K562 (cell line): ENCODE data around the gene DYNLL1. TPM values are rescaled to one million over a fixed set of nuclear protein-coding genes. Genes with fewer than 3 reads are reported as not detected.

Experiments
- ATAC-seq: fragments of 200-7000 bp; cut with Tn5 transposase; 3 replicates; pipeline ENCODE4 v1.9.1; 2020; ENCODE audit warnings: moderate library complexity
- BruUV-seq: library from RNA; stranded (reverse); fragments of 400-500 nt; replicated peaks from 2 replicates; lab custom pipeline; 2021; lab: Mats Ljungman, UMichigan
- CTCF ChIA-PET: fragments of 300-600 bp; formaldehyde crosslinking; extraction: SDS; loops from one replicate; lab custom pipeline; 2021; ENCODE audit warnings: low intra/inter-chr PET ratio; lab: Yijun Ruan, JAX
- POLR2A ChIA-PET: fragments of 300-600, 350-650 bp; sonication (Branson Sonifier 250); formaldehyde crosslinking; extraction: SDS; loops from one replicate; lab custom pipeline; 2021; ENCODE audit warnings: antibody characterized with exemption, inconsistent platforms; lab: Yijun Ruan, JAX
- DNase-seq, 4 experiments: peaks; one replicate each; pipeline versions ENCODE4 v3.0.0 to v3.0.0-alpha.2; 2011 to 2018; ENCODE audit warnings: low spot score in 3 of 4, mixed read lengths in 3 of 4; ENCODE audit errors: extremely low read depth in 1 of 4
- FAIRE-seq: peaks from 2 replicates; lab custom pipeline; 2011; peaks lifted over from hg19 to GRCh38; lab: Jason Lieb, UNC
- H2AFZ ChIP-seq: 2 replicates; pipeline ENCODE4 v1.6.0; 2011; ENCODE audit warnings: low read depth, low read length, control low read depth, inconsistent platforms
- H3K27ac ChIP-seq: fragments of 200-600 bp; 3 replicates; pipeline ENCODE4 v1.8.0; 2011; ENCODE audit warnings: low read depth, mild to moderate bottlenecking, control low read depth, inconsistent platforms, low read length, moderate library complexity, mixed read lengths; ENCODE audit errors: extremely low read depth
- H3K27me3 ChIP-seq, 2 experiments: fragments of 300-600 bp in 1 of 2; 2 replicates in 1 of 2; 3 replicates in 1 of 2; pipeline versions ENCODE4 v1.6.0 to v1.8.0; 2011; ENCODE audit warnings: inconsistent platforms in 2 of 2, low read length in 2 of 2, mild to moderate bottlenecking in 1 of 2, mixed read lengths in 1 of 2, moderate library complexity in 1 of 2; ENCODE audit not compliant: control insufficient read depth in 2 of 2, insufficient read depth in 2 of 2
- H3K36me3 ChIP-seq: fragments of 300-600 bp; 3 replicates; pipeline ENCODE4 v1.8.0; 2011; ENCODE audit warnings: mild to moderate bottlenecking, low read length, inconsistent platforms; ENCODE audit not compliant: control insufficient read depth, insufficient read depth
- H3K4me1 ChIP-seq, 2 experiments: fragments of 200-600 bp in 1 of 2; replicated peaks in 1 of 2; 2 replicates in 1 of 2; 3 replicates in 1 of 2; pipeline versions ENCODE4 v1.5.1 to v1.8.0; 2011; ENCODE audit warnings: inconsistent platforms in 2 of 2, low read length in 2 of 2, mild to moderate bottlenecking in 1 of 2, mixed read lengths in 1 of 2, moderate library complexity in 1 of 2; ENCODE audit not compliant: control insufficient read depth in 2 of 2, insufficient read depth in 2 of 2
- H3K4me2 ChIP-seq: 2 replicates; pipeline ENCODE4 v1.6.1; 2011; ENCODE audit warnings: low read length, control low read depth, inconsistent platforms, mixed read lengths; ENCODE audit not compliant: insufficient read depth
- H3K4me3 ChIP-seq: fragments of 200-600 bp; sonication (generic), shearing (Covaris generic); 2 replicates; pipeline ENCODE4 v1.5.1; 2016; ENCODE audit warnings: control low read depth, inconsistent platforms
- H3K79me2 ChIP-seq: fragments of 200-600 bp; 3 replicates; pipeline ENCODE4 v1.8.0; 2011; ENCODE audit warnings: low read length, inconsistent platforms; ENCODE audit not compliant: control insufficient read depth, insufficient read depth
- H3K9ac ChIP-seq, 2 experiments: 2 replicates each; pipeline versions ENCODE4 v1.6.0 to v1.6.1; 2011; ENCODE audit warnings: low read depth in 2 of 2, low read length in 2 of 2, control low read depth in 1 of 2, inconsistent platforms in 1 of 2, mild to moderate bottlenecking in 1 of 2, mixed read lengths in 1 of 2; ENCODE audit not compliant: insufficient read depth in 1 of 2
- H3K9me1 ChIP-seq: one replicate; pipeline ENCODE4 v1.6.0; 2011; ENCODE audit warnings: inconsistent platforms, mild to moderate bottlenecking, low read length, moderate library complexity; ENCODE audit not compliant: control insufficient read depth, insufficient read depth
- H3K9me3 ChIP-seq: replicated peaks from 2 replicates; pipeline ENCODE4 v1.5.1; 2011; ENCODE audit warnings: low read depth, low read length, inconsistent platforms; ENCODE audit not compliant: control insufficient read depth, insufficient read depth
- H4K20me1 ChIP-seq: replicated peaks from 2 replicates; pipeline ENCODE4 v1.6.1; 2011; ENCODE audit warnings: low read length, inconsistent platforms, mixed read lengths; ENCODE audit not compliant: control insufficient read depth, insufficient read depth
- NFIX ChIP-seq: fragments of 250-450 bp; sonication (Bioruptor Pico); IDR thresholded peaks from 2 replicates; pipeline ENCODE4 v1.4.0; 2020; ENCODE audit warnings: low read depth, mild to moderate bottlenecking, moderate library complexity
- PHTF2 ChIP-seq: fragments of 250-450 bp; sonication (Bioruptor Pico); IDR thresholded peaks from 2 replicates; pipeline ENCODE4 v1.5.0; 2021; ENCODE audit warnings: mild to moderate bottlenecking
- RBM25 ChIP-seq: fragments of 200-400 bp; formaldehyde crosslinking; IDR thresholded peaks from 2 replicates; pipeline ENCODE4 v1.6.1; 2018; ENCODE audit warnings: low read length, low read depth, moderate library complexity; ENCODE audit not compliant: severe bottlenecking
- SOX6 ChIP-seq: fragments of 450-650 bp; IDR thresholded peaks from 2 replicates; pipeline ENCODE4 v1.6.1; 2014; ENCODE audit warnings: mild to moderate bottlenecking
- ZBTB17 ChIP-seq: fragments of 450-650 bp; formaldehyde crosslinking; IDR thresholded peaks from 2 replicates; pipeline ENCODE4 v1.4.0; 2020; ENCODE audit warnings: mild to moderate bottlenecking
- ZFP36 ChIP-seq: fragments of 150-350 bp; IDR thresholded peaks from 2 replicates; pipeline ENCODE4 v1.6.1; 2018; ENCODE audit warnings: low read length, low read depth; ENCODE audit not compliant: partially characterized antibody
- ZNF124 ChIP-seq: sonication (generic); formaldehyde crosslinking; IDR thresholded peaks from 2 replicates; pipeline ENCODE4 v1.8.1; 2022; ENCODE audit warnings: missing genetic modification reagents
- ZNF3 ChIP-seq: fragments of 250-450 bp; sonication (Bioruptor Pico); IDR thresholded peaks from 2 replicates; pipeline ENCODE4 v1.5.0; 2021; ENCODE audit warnings: mild to moderate bottlenecking, moderate library complexity
- WGBS: fragments of 100-300 bp; shearing (Covaris generic); methylation state at CpG from one replicate; pipeline ENCODE4 v1.1.6; 2016; ENCODE audit warnings: low coverage, mixed read lengths; ENCODE audit not compliant: insufficient coverage; ENCODE audit errors: missing lambda C conversion rate; 5-methylcytosine and 5-hydroxymethylcytosine counted together
- in situ Hi-C: fragments of 300-500 bp; cut with MboI; formaldehyde crosslinking; loops from 4 replicates; pipeline ENCODE4 v1.15.0; 2018; ENCODE audit warnings: inconsistent platforms, mixed read lengths
- intact Hi-C: fragments of 100-400 bp; cut with micrococcal nuclease; formaldehyde crosslinking; loops from 2 replicates; pipeline ENCODE4 v1.14.2; 2022
- polyA plus RNA-seq, 8 experiments: library from polyadenylated mRNA; depleted of rRNA in 4 of 8; stranded (reverse) in 5 of 8; unstranded in 3 of 8; fragments of >200 nt; fragmentation: Nextera tagmentation in 2 of 8; fragmentation: Illumina TruSeq in 1 of 8; extraction: Ambion mirVana in 2 of 8; extraction: Trizol in 1 of 8; gene quantifications; 2 replicates each; pipeline versions ENCODE4 v1.2.1 to v1.2.3, GENCODE V29; 2011 to 2014; ENCODE audit warnings: inconsistent platforms in 1 of 8, missing spikeins in 1 of 8
- total RNA-seq, 7 experiments: library from RNA; depleted of rRNA in 6 of 7; stranded (reverse); fragments of >200 nt in 6 of 7; fragmentation: Illumina TruSeq in 2 of 7; extraction: Trizol in 2 of 7; gene quantifications; 2 replicates each; pipeline versions ENCODE4 v1.2.1 to v1.2.3, GENCODE V29; 2011 to 2021; ENCODE audit warnings: low replicate concordance in 1 of 7

DYNLL1 gene
- total and polyA plus RNA-seq, 9 of the 15 experiments (the other 6 are each of a cell fraction or from before 2014, with no cell fraction given), result 303 to 1,112 (median 468) TPM

GRCh38 chr12:120475643-120476042, 20.3 kb upstream of the DYNLL1 start:
- no peak for ATAC-seq
- Histone ChIP-seq H3K27ac (no peak overlapping the region), H3K27me3 (no peaks in the 10 kb centered on the region), H3K9ac (no peak overlapping the region), H3K36me3 (peaks cover 3% of the 10 kb centered on the region; the same call in 2 of the 3 replicates), H3K9me3 (no peaks in the 10 kb centered on the region), H3K4me2 (no peak overlapping the region), H3K79me2 (peaks cover 53% of the 10 kb centered on the region), H3K4me3 (no peak overlapping the region), H2AFZ (no peak overlapping the region), H3K9me1 (peaks cover 5% of the 10 kb centered on the region), H4K20me1 (no peaks in the 10 kb centered on the region), H3K4me1 (peaks cover 23 to 44% of the 10 kb centered on the region in 2 experiments)
- WGBS, result 50% methylated on average over 1 of the region's 1 CpG
- in situ Hi-C loops, result no loop called here
- no peak for FAIRE-seq
- ChIA-PET CTCF (no interaction called here), POLR2A (interaction anchor here (2.1 to 2.9 kb wide), 5 partner anchors 8 to 21 kb away, joined by 9 to 13 read pairs (median 12); partner anchors contain the start of gene DYNLL1)
- TF ChIP-seq NFIX (CRISPR knock-in tag) (no peak), ZNF124 (CRISPR knock-in tag) (no peak), SOX6 (no peak), ZNF3 (no peak), RBM25 (peak; percentile 41), ZBTB17 (CRISPR knock-in tag) (no peak)
- no peak for DNase-seq
- intact Hi-C loops, result no loop called here
- BruUV-seq, result no TSS peak

- FAIRE-seq, result peak; percentile 42
- Histone ChIP-seq H3K79me2 (peaks cover 27% of the 10 kb centered on the region), H4K20me1 (no peaks in the 10 kb centered on the region), H3K9ac (0 out of 4 replicates have a peak overlapping the region, but pooled peaks of 1 of the 2 experiments have one; percentile 28), H3K4me2 (no peak overlapping the region), H3K9me3 (no peaks in the 10 kb centered on the region), H3K27me3 (no peaks in the 10 kb centered on the region; a peak in 1 of 5 replicates), H3K36me3 (peaks cover 13% of the 10 kb centered on the region; the same call in 2 of the 3 replicates), H3K9me1 (peaks cover 5% of the 10 kb centered on the region), H3K4me3 (no peak overlapping the region), H3K4me1 (peaks cover 20 to 41% of the 10 kb centered on the region in 2 experiments)
- DNase-seq, result no peak
- BruUV-seq, result no TSS peak
- CTCF ChIA-PET, result no interaction called here
- ATAC-seq, result peak; percentile 13; the same call in 2 of the 3 replicates
- 71% methylated on average over 1 of the region's 1 CpG for WGBS
- no peak for TF ChIP-seq PHTF2 (CRISPR knock-in tag)
- peak; percentile 92 for TF ChIP-seq ZFP36
- TF ChIP-seq, all 486 proteins: peak for 1
- in situ Hi-C loops (no loop called here), intact Hi-C loops (no loop called here)
- Histone ChIP-seq H2AFZ (no peak overlapping the region), H3K27ac (0 out of 3 replicates have a peak overlapping the region, but pooled peaks have one; percentile 66)
- POLR2A ChIA-PET, result interaction anchor here (0.9 to 1.6 kb wide), 5 partner anchors 9 to 17 kb away, joined by 3 to 5 read pairs (median 3); partner anchors contain the start of gene SRSF9
Observed at GRCh38 chr12:120479458-120479857, 16.5 kb upstream of the DYNLL1 start.
